Activated CD4-positive, alpha-beta T cell treated with anti-CD3 and anti-CD28 coated beads for 4 hours (primary cell): Measurements from ENCODE around the gene DIO2.

Experiments used
- DNase-seq, 2 donors: peaks; one replicate each; pipeline ENCODE4 v3.0.0-alpha.2; 2020

Gene DIO2

DNA sequence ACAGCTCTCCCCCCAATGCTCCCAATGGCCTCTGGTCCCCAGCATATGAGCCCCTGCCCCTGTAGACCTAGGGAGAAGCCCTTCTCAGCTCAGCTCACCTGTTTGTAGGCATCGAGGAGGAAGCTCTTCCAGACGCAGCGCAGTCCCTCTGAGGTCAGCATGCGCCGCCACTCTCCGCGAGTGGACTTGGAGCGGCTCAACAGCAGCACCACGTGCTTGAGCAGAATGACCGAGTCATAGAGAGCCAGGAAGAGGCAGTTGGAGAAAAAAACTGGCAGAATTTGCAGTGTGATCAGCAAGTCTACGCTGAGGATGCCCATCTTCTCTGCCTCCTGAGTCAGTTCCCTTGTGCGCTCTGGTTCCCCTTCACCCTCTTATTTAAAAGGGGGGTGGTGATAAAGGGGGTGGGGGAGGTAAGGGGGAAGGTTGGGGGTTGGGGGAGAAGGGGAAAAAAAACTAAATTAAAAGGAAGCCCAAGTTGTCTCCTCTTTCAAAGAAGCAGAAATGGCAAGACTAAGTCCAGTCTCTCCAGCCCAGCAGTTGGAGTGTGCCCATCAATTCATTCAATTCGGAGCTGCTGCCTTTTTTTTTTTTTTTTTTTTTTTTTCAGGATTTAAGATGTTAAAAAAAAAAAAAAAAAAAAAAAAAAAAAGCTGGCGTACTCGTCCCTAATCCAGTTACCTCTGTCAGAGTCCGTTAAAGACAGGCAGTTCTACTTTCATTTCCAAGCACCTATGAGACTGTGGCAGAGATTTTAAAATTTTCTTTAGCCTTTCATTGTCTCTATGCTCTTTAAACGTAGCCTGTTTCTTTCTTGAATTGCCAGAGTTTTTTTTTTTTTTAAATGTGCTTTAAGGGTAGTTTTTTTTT, at the start of gene DIO2:
Gene DIO2, minus strand, starts transcription at position 352 of the 870 bp plus-strand sequence. Its CDS starts 32 bp downstream, at position 320.
- DNase-seq = no peak

DNA sequence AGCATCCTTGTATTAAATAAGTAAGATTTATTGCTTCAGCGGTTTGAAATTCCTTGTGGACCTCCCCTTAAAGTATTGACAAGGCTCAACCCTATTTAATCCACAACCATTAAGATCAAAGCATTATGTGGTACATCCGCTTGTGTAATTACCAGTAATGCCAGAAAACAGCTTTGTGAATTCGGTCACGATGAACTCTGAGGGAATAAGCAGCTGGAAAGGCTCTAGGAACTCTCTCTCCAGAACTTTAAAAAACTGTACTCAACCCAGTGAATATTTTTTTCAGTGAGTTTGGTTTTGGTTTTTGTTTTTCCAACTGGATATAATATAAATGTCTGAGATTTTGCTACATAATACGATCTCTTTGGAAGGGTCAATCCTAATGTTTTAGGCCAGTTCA, 49.3 kb upstream of the DIO2 start:
- DNase-seq = no peak

- DNase-seq = no peak
Measured at GRCh38 chr14:80239631-80240030, 28.3 kb upstream of the DIO2 start.

- no peak for DNase-seq
Measured at GRCh38 chr14:80237143-80237542, 25.8 kb upstream of the DIO2 start.

GRCh38 chr14:80233470-80234089, 22.3 kb upstream of the DIO2 start:
- no peak for DNase-seq

GRCh38 chr14:80231702-80232101, 20.4 kb upstream of the DIO2 start:
- no peak for DNase-seq

- DNase-seq = no peak
Measured at GRCh38 chr14:80223696-80224465, 12.6 kb upstream of the DIO2 start.

- DNase-seq = no peak
Measured at GRCh38 chr14:80216818-80217217, 5.5 kb upstream of the DIO2 start.

- no peak for DNase-seq
Measured at GRCh38 chr14:80215756-80216581, 4.7 kb upstream of the DIO2 start.

DNA sequence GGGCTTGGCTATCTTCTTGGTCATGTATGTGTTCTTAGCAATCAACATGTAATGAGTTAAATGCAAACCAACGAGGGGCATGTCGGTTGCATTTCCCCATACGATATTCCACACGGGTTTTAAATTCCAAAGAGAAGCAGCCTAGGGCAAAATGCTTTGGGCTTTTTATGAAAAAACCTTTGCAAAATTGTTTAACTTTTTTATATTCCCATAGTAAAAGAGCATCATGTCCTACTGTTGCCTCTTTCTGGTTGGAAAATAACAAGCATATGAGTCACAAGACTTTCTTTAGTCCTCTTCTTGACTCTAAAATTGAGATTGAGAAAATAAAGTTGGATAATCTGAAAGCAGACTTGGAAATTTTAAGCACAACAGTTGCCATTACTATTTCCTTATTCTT, 3.8 kb upstream of the DIO2 start:
- DNase-seq = no peak

GRCh38 chr14:80213602-80214001, 2.3 kb upstream of the DIO2 start:
- no peak for DNase-seq

DNA sequence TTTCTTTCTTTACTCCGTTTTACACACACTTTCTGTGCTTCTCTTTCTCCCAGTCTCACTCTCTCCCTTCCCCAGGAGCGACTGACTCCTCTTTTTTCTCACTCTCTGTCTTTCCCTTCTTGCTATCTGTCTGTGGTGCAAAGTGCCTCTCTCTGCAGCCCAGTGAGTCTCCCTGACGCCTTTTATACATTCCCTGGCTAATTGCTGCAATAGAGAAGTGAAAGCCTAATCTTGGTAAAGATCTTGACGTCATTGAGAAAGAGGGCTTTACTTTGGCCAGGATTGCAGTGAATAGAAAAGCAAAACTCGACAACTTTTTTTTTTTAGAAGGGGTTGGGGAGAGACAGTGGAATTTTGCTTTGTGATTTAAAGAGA, 706 bp upstream of the DIO2 start:
- DNase-seq = no peak

- no peak for DNase-seq
Measured at GRCh38 chr14:80208461-80208860, 2.8 kb downstream of the DIO2 start.

DNA sequence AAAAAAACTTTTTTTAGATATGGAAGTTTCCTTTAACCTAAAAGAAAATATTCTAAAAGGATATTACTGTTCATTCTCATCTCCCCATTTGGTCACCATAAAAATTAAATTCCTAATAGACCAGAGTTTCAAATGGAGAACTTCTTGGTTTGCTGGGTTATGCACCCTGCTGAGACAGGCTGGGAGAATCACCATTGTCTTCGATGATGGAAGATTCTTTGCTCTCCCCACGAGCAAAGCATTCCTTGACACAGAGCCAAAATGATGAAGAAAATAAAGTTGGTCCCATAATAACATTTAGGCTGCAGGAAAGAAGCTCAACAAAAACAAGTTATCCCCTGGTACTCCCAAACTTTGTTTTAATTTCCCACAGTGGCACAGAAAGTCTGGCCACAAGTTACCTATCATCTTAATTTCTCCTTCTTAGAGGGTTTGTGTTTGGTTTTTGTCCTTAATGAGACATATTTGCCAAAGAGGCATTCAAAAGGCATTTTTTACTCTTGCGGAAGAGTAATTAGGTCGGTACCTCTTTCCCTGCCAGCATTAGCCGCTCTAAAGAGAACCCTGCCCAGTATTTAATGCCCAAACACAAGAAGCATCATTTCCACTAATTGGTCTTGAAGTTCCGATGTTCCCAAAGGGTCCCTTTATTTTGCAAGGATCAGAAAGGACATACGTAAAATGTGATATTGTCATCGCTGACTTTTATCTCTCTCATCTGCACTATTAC, 4.8 kb downstream of the DIO2 start:
- no peak for DNase-seq

- DNase-seq = no peak
Measured at GRCh38 chr14:80202888-80203562, 8.3 kb downstream of the DIO2 start.

DNA sequence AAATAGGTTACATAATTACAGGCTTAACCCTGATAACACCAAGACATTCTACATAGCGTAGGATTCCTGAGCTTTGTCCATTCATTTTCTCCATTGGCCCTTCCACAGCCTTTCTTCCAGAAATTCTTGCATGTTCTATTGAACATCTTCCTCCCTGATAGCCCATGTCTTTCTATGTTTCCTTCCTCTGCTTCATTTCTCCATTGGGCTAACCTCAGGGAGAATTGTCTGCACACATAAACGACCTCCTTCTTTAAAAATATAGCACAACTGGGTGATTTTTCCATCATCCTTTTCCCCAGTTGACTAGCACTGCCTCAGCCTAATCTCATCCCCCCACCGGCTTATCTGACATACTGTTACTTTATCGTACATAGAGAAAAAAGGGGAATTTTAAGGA, 11.2 kb downstream of the DIO2 start:
- no peak for DNase-seq

GRCh38 chr14:80188571-80188970, 22.7 kb downstream of the DIO2 start:
- DNase-seq = no peak

DNA sequence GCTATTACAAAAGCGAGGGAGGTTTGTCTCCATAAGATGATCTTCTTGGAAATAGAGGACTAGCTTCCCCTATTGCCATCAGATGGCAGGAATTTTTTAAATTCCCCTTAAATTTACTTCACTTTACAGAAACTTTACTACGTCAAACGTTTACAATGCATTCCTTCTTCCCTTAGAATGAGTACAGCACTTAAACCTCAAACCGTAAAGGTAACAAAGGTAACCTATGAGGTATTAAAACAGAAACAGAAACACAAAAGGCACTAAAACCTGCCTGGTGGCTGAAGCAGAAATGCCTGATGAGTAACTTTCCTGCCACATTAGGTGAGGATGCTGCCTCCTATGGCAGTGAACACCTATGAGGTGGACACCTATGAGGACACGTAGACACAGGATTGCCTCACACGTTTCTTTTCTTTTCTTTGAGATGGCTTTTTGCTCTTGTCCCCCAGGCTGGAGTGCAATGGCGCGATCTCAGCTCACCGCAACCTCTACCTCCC, 25.0 kb downstream of the DIO2 start:
- no peak for DNase-seq

DNA sequence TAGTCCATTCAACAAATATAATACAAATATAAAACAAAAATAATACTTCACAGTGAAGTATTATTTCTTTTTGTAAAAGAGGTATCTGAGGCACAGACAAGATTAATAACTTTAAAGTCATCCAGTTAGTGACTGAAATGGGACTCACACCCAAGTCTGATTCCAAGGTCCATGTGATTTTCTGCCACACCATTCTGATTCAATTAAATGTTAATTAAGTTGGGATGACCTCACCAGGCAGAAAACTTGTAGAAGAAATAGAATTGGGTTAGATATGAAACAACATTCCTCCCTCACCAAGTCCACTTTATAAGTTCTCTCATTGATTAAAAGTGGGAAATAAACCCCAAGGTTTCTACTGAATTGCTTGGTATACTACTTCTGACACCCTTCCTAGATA, 34.4 kb downstream of the DIO2 start:
- DNase-seq = no peak

DNA sequence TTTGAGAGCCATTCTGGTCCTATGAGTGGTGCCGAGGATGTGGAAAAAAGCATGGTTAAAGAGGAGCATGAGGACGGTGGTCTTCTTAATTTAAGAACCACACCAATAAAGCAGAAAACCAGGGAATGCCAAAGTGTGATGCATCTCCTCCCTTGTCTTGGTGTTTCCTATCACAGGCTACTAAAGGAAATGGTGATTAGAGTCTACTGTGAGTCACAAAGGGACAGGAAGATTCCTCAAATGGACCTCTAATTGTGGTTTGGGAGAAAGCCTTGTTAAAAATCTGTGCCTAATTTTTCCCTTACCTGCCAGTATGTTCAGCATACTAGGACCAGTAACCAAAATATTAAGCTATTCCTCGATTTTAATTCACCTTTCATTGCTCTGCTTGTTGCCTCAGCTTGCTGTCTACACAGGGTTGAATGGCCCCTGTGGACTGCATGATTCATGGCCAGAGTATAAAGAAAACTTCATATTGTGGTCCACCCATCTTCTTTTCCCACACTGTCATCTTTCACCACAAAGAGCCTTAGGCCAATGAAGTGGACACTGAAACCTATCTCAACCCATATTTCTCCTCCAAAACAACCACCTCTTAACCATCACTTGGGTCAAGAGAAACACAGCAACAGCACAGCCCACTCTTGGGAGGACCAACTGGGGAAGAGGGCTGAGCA, 38.8 kb downstream of the DIO2 start:
- DNase-seq = no peak
